ENCODE results near the gene CAPN12. TPM values are rescaled to one million over a fixed set of nuclear protein-coding genes. Genes with fewer than 3 reads are reported as not detected.

Gene CAPN12
- total RNA-seq, 4 donors from 2014 or later = 5.8 to 56.8 (median 6.4) TPM

DNA sequence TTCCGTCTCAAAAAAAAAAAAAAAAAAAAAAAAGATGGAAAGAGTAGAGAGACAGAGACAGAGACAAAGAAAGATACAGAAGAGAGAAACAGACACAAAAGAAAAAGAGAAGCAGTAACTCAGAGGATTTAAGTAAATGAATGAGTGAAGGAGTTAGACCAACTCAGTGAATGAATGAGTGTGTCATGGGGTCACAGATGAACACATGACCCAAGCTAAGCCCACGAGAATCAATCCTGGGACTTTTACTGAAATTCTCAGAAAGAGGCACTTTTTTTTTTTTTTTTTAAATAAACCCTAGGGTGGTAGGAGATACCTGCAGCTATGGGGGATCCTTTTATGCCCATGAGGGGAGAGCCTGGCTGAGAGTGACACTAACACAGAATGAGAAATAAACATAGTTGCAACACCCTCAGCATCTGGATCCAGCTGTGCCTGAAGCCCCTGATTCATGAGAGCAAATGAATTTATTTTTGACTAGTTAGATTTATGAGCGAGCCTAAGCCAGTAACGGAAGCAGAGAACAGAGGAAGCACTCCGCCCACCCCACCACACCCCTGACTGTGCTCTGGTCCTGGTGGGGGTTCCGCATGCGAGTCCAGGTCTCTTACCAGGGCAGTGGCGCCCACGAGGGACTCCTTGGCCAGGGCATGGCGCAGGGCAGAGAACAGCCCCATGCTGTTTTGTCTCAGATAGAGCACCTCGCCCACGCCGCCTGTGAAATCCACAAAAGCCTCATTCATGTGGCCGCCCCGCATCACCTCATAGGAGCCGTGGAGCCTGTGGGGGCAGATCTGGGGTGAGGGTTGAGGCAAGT, 4.6 kb downstream of the CAPN12 start:
- Histone ChIP-seq H3K4me3 (no peak overlapping the region), H3K27ac (no peak overlapping the region), H3K4me1 (peaks cover 0 to 21% (median 12%) of the 10 kb centered on the region in 4 donors), H3K9me3 (no peaks in the 10 kb centered on the region), H3K27me3 (no peaks in the 10 kb centered on the region), H3K36me3 (no peaks in the 10 kb centered on the region)
- TF ChIP-seq, protein P1, sequence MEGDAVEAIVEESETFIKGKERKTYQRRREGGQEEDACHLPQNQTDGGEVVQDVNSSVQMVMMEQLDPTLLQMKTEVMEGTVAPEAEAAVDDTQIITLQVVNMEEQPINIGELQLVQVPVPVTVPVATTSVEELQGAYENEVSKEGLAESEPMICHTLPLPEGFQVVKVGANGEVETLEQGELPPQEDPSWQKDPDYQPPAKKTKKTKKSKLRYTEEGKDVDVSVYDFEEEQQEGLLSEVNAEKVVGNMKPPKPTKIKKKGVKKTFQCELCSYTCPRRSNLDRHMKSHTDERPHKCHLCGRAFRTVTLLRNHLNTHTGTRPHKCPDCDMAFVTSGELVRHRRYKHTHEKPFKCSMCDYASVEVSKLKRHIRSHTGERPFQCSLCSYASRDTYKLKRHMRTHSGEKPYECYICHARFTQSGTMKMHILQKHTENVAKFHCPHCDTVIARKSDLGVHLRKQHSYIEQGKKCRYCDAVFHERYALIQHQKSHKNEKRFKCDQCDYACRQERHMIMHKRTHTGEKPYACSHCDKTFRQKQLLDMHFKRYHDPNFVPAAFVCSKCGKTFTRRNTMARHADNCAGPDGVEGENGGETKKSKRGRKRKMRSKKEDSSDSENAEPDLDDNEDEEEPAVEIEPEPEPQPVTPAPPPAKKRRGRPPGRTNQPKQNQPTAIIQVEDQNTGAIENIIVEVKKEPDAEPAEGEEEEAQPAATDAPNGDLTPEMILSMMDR (IDR thresholded peaks at IDR 0.05) = no peak
- TF ChIP-seq POLR2A (IDR thresholded peaks at IDR 0.05) = no peak
- DNase-seq = no peak

DNA sequence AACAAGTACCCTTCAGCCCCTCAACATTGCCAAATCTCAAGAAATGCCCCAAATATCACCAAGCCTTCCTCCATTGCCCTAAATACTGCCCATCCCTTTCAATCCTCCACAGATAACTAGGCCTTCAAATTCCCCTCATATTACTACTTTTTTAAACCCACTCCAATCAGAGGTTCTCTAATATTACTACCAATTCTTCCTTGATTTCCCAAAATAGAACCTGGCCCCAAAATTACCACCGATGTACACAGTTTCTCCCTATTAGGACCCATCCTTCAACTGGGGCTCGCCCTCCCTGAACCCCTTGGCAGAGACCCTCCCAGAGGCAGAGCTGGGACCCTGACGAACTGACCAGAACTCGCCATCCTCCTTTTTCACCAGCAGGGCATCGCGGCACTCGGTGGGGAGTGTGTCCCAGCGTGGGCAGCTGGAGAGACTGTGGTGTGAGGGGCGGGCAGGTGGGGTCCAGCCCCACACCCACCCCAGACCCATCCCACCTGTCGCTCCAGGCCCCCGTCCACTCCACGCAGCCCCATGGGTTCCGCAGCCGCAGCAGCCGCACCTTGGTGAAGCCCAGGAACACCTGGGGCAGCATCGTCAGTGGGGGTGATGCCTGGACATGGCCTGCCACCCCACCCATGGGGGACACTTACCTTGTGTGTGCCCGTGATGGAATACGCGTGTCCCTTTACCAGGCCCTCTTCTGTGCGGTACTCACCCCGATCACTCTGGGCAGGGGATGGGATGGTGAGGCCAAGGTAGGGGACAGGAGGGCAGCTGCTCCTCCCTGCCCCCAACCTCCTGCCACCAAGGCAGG, 6.1 kb downstream of the CAPN12 start:
- Histone ChIP-seq H3K27me3 (no peaks in the 10 kb centered on the region), H3K9me3 (no peaks in the 10 kb centered on the region), H3K27ac (peak overlapping the region in 1 of 4 donors; percentile 13), H3K36me3 (no peaks in the 10 kb centered on the region), H3K4me1 (peaks cover 3 to 32% (median 18%) of the 10 kb centered on the region in 4 donors), H3K4me3 (no peak overlapping the region)
- no peak for DNase-seq
- no peak for TF ChIP-seq POLR2A (IDR thresholded peaks at IDR 0.05)
- TF ChIP-seq, protein P1 (IDR thresholded peaks at IDR 0.05) = no peak

DNA sequence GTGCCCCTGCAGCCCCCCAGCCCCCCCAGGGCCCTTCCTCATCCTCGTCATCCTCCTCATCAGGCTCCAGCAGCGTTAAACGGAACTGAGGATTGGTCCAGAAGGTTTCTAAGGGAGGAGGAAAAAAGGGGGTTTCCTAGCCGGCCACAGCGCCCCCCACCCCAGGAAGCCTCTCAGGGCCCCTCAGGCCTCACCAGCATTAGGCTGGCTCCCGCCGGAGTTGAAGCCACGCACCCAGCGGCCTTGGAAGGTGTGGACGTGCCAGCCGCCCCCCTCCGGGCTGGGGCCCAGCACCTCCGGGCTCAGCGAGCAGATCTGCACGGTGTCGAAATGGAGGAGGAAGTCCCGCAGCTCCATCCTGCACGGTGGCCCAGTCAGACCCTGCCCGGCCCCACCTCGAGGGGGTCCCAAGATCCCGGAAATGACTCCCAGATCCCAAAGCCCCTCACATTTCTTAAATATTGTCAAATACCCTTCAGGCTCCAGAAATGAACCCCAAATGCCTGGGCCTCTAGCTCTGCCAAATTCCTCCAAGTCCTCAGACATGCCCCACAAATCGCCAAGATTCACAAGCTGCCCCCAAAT, 6.9 kb downstream of the CAPN12 start:
- Histone ChIP-seq H3K36me3 (no peaks in the 10 kb centered on the region), H3K4me1 (peaks cover 3 to 34% (median 18%) of the 10 kb centered on the region in 4 donors), H3K9me3 (no peaks in the 10 kb centered on the region), H3K4me3 (peak overlapping the region in 3 of 4 donors; percentile 17 to 63 (median 57)), H3K27me3 (no peaks in the 10 kb centered on the region), H3K27ac (peak overlapping the region in 2 of 4 donors; percentile 13 to 35)
- DNase-seq = peak in 1 of 3 donors; percentile 52
- TF ChIP-seq, protein P1 (IDR thresholded peaks at IDR 0.05) = no peak
- TF ChIP-seq POLR2A (IDR thresholded peaks at IDR 0.05) = no peak

DNA sequence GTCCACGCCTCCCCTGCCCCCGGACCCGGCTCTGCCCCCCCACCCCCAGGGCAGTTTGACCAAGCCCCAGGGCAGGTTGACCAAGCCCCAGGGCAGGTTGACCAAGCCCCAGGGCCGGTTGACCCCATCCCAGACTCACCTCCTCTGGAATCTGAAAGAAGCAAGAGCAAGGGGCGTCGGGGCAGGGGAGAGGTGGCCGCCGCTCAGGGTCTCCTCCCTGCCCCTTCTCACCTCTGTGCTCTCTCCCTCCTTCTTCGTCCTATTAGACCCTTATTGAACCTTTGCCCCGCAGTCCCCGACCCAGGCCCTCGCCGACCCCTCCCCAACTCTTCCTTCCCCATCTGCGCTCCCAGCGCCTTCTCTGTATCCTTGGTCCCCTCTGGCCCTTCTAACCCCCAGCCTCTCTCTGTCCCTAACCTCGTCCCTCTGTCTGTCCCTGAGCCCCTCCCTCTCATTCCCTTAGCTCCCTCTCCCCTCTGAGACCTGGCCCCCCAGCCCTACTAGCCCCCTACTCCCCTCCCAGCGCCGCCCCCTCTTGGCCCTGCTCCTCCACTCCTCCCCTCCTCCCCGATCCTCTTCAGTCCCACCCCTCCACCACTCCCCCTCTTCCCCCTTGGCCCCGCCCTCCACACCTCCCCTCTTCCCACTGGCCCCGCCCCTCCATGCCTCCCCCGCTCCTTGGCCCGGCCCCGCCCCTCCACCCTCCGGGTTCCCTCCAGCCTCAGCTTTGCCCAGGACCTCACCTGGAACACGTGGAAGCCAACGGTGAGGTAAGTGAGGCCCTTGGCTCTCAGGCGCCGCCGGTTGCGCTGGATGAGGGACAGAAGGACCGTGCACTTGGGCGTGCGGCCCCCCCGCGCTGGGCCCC, 7.6 kb downstream of the CAPN12 start:
- H3K4me1 ChIP-seq = peaks cover 3 to 39% (median 18%) of the 10 kb centered on the region in 4 donors

More for the DNA sequence above, 7.6 kb downstream of the CAPN12 start:
- H3K36me3 ChIP-seq = no peaks in the 10 kb centered on the region
- H3K27ac ChIP-seq = peak overlapping the region; percentile 32 to 91 (median 71)
- peak overlapping the region; percentile 36 to 63 (median 53) for H3K4me3 ChIP-seq
- TF ChIP-seq POLR2A (IDR thresholded peaks at IDR 0.05) = no peak
- TF ChIP-seq, protein P1 (IDR thresholded peaks at IDR 0.05) = no peak
- H3K27me3 ChIP-seq = no peaks in the 10 kb centered on the region
- peak; percentile 77 to 93 (median 82) for DNase-seq
- H3K9me3 ChIP-seq = no peaks in the 10 kb centered on the region
